Type B pancreatic cell (in vitro differentiated cells): ENCODE results near the gene DOK6. TPM values are rescaled to one million over a fixed set of nuclear protein-coding genes. Genes with fewer than 3 reads are reported as not detected.
A peak's percentile ranks its signal among the peaks of the same experiment; 100 is the strongest.

Experiments used
- DNase-seq: peaks from one replicate; pipeline ENCODE4 v3.0.0; 2021; ENCODE audit warnings: mixed read lengths; ENCODE audit not compliant: unreplicated experiment; ENCODE audit errors: extremely low spot score
- H3K27ac Mint-ChIP-seq: 2 replicates; pipeline ENCODE4 v1.8.0; 2021; ENCODE audit warnings: mild to moderate bottlenecking, mixed read lengths
- H3K27me3 Mint-ChIP-seq: 2 replicates; pipeline ENCODE4 v1.8.0; 2021; ENCODE audit warnings: mixed read lengths
- H3K36me3 Mint-ChIP-seq: 2 replicates; pipeline ENCODE4 v1.8.0; 2021; ENCODE audit warnings: mixed read lengths
- H3K4me1 Mint-ChIP-seq: one replicate; pipeline ENCODE4 v1.8.0; 2021; ENCODE audit warnings: mixed read lengths; ENCODE audit not compliant: unreplicated experiment
- H3K4me3 Mint-ChIP-seq: 2 replicates; pipeline ENCODE4 v1.8.0; 2021; ENCODE audit warnings: mild to moderate bottlenecking, mixed read lengths
- H3K9me3 Mint-ChIP-seq: 2 replicates; pipeline ENCODE4 v1.8.0; 2021; ENCODE audit warnings: mixed read lengths
- CTCF ChIP-seq: fragments of 200-600 bp; sonication (generic); conservative IDR thresholded peaks from 2 replicates; pipeline ENCODE4 v1.5.0; 2021; ENCODE audit warnings: antibody characterized with exemption, mild to moderate bottlenecking
- total RNA-seq: library from RNA; stranded (reverse); gene quantifications from 2 replicates; pipeline ENCODE4 v1.2.1, GENCODE V29; 2021; ENCODE audit warnings: low replicate concordance

The DOK6 gene
- total RNA-seq, 1 donor from 2014 or later, result 7.3 TPM

DNA sequence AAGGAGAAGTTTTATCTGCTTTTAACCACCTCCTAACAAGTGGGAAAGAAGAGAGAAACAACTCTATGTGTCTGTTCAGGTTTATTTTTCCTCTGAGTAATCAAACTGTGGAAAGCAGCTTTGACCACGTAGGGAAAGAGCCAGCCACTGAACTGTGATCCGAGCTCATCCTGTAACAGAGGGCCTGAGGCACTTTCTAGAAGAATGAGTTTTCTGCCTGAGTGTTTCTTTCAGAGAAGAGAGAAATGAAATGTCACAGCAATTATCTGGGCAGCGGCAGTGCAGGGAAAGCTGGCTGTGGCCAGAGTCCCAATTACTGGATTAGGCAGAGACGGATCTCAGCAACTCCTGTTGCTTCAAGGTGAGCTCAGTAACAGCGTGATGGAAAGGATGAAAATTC is 395.1 kb downstream of the DOK6 start:
- TF ChIP-seq CTCF, result no peak

GRCh38 chr18:69804776-69805501 is 404.3 kb downstream of the DOK6 start:
- no peaks in the 10 kb centered on the region for H3K27me3 Mint-ChIP-seq
- no peak overlapping the region for H3K27ac Mint-ChIP-seq
- H3K4me1 Mint-ChIP-seq, result no peaks in the 10 kb centered on the region
- DNase-seq, result no peak
- H3K9me3 Mint-ChIP-seq, result no peaks in the 10 kb centered on the region
- H3K36me3 Mint-ChIP-seq, result no peaks in the 10 kb centered on the region
- TF ChIP-seq CTCF, result no peak
- H3K4me3 Mint-ChIP-seq, result no peak overlapping the region

More for the DNA sequence above, 395.1 kb downstream of the DOK6 start:
- H3K36me3 Mint-ChIP-seq, result no peaks in the 10 kb centered on the region
- H3K9me3 Mint-ChIP-seq, result no peaks in the 10 kb centered on the region
- H3K27me3 Mint-ChIP-seq, result no peaks in the 10 kb centered on the region
- peak overlapping the region; percentile 26 for H3K4me3 Mint-ChIP-seq
- H3K27ac Mint-ChIP-seq, result peak overlapping the region; percentile 4
- no peak for DNase-seq
- H3K4me1 Mint-ChIP-seq, result peaks cover 12% of the 10 kb centered on the region

DNA sequence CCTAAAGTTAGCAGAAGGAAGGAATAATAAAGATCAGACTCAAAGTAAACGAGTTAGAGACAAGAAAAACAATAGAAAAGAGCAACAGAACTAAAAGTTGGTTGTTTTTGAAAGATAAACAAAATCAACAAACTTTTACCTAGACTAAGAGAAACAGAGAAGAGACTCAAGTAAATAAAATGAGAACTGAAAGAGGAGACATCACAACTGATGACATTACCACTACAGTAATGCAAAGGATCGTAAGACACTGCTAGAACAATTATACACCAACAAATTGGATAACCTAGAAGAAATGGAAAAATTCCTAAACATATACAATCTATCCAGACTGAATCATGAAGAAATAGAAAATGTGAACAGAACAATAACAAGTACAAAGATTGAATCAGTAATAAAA is 407.7 kb downstream of the DOK6 start:
- Mint-ChIP-seq H3K4me1 (no peaks in the 10 kb centered on the region), H3K36me3 (no peaks in the 10 kb centered on the region), H3K4me3 (no peak overlapping the region), H3K9me3 (peaks cover 3% of the 10 kb centered on the region), H3K27me3 (no peaks in the 10 kb centered on the region), H3K27ac (no peak overlapping the region)
- no peak for TF ChIP-seq CTCF
- no peak for DNase-seq

DNA sequence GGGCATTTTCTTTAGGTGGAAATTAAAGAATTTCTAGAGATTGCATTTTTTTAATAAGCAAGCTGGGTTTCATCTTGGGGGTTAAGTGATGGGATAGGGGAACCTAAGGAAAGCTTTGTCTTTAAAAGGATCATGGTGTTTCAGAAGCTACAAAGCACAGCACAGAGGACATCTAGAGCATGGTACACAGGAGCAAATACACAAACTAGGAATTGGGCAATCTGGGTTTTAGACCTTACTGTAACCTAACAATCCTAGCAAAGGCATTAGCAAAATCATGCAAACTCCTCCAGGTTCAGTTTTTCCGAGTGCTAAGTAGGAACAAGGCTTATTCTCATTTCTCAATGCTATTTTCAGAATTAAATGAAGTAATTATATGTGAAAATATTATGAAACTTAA is 412.9 kb downstream of the DOK6 start:
- Mint-ChIP-seq H3K4me3 (no peak overlapping the region), H3K27me3 (no peaks in the 10 kb centered on the region), H3K4me1 (no peaks in the 10 kb centered on the region), H3K36me3 (no peaks in the 10 kb centered on the region), H3K9me3 (peaks cover 3% of the 10 kb centered on the region), H3K27ac (no peak overlapping the region)
- no peak for TF ChIP-seq CTCF
- DNase-seq, result no peak

- no peaks in the 10 kb centered on the region for H3K27me3 Mint-ChIP-seq
- no peak for TF ChIP-seq CTCF
- no peaks in the 10 kb centered on the region for H3K4me1 Mint-ChIP-seq
- H3K4me3 Mint-ChIP-seq, result no peak overlapping the region
- no peak for DNase-seq
- no peaks in the 10 kb centered on the region for H3K36me3 Mint-ChIP-seq
- H3K9me3 Mint-ChIP-seq, result peaks cover 3% of the 10 kb centered on the region
- no peak overlapping the region for H3K27ac Mint-ChIP-seq
Measured at GRCh38 chr18:69814861-69815385, 414.2 kb downstream of the DOK6 start.
